Natural killer cell (primary cell): Measurements from ENCODE around the gene EIPR1. TPM values are rescaled to one million over a fixed set of nuclear protein-coding genes. Genes with fewer than 3 reads are reported as not detected.

Experiments
- ATAC-seq, 3 donors: fragments of 150-1000 bp in 2 of 3; fragments of 200-7000 bp in 1 of 3; cut with Tn5 transposase; 1 replicate in 1 of 3; 2 replicates in 2 of 3; pipeline ENCODE4 v1.10.0; 2021; ENCODE audit warnings: mild to moderate bottlenecking in 2 of 3, moderate library complexity in 2 of 3
- DNase-seq, 2 donors: peaks; one replicate each; pipeline versions ENCODE4 v3.0.0 to v3.0.0-alpha.2; 2013 to 2021; ENCODE audit warnings: mixed read lengths in 1 of 2
- H3K27ac ChIP-seq: one replicate; pipeline ENCODE4 v1.5.1; 2013; ENCODE audit warnings: mild to moderate bottlenecking, low read length
- H3K27me3 ChIP-seq: one replicate; pipeline ENCODE4 v1.6.1; 2013; ENCODE audit warnings: low read length; ENCODE audit not compliant: control insufficient read depth, insufficient read depth
- H3K36me3 ChIP-seq: one replicate; pipeline ENCODE4 v1.6.1; 2013; ENCODE audit warnings: low read length; ENCODE audit not compliant: control insufficient read depth, insufficient read depth
- H3K4me1 ChIP-seq: one replicate; pipeline ENCODE4 v1.6.1; 2013; ENCODE audit warnings: low read length; ENCODE audit not compliant: control insufficient read depth, insufficient read depth
- H3K4me3 ChIP-seq: one replicate; pipeline ENCODE4 v1.5.1; 2013; ENCODE audit warnings: low read length
- H3K9me3 ChIP-seq: one replicate; pipeline ENCODE4 v1.6.1; 2013; ENCODE audit warnings: low read length; ENCODE audit not compliant: control insufficient read depth, insufficient read depth
- H3K27ac Mint-ChIP-seq, 2 donors: one replicate each; pipeline ENCODE4 v1.8.0; 2022; ENCODE audit warnings: mild to moderate bottlenecking in 2 of 2, mixed read lengths in 2 of 2, moderate library complexity in 1 of 2
- H3K27me3 Mint-ChIP-seq, 2 donors: one replicate each; pipeline ENCODE4 v1.8.0; 2022; ENCODE audit warnings: low read depth in 2 of 2, mixed read lengths in 2 of 2
- H3K36me3 Mint-ChIP-seq: one replicate; pipeline ENCODE4 v1.8.0; 2022; ENCODE audit warnings: mixed read lengths
- H3K4me1 Mint-ChIP-seq, 2 donors: one replicate each; pipeline ENCODE4 v1.8.0; 2022; ENCODE audit warnings: mixed read lengths in 2 of 2
- H3K4me3 Mint-ChIP-seq: one replicate; pipeline ENCODE4 v1.8.0; 2022; ENCODE audit warnings: mild to moderate bottlenecking, moderate library complexity, mixed read lengths
- H3K9me3 Mint-ChIP-seq, 2 donors: one replicate each; pipeline ENCODE4 v1.8.0; 2022; ENCODE audit warnings: mixed read lengths in 2 of 2
- WGBS: methylation state at CpG from one replicate; pipeline ENCODE4 v1.1.7; 2013; ENCODE audit warnings: missing lambda C conversion rate; ENCODE audit not compliant: insufficient coverage; 5-methylcytosine and 5-hydroxymethylcytosine counted together
- intact Hi-C: fragments of 100-400 bp; cut with micrococcal nuclease; formaldehyde crosslinking; loops from one replicate; pipeline ENCODE4 v1.14.2; 2022
- total RNA-seq, 4 donors: library from RNA; stranded (reverse); fragments of 120-200 nt in 1 of 4; gene quantifications; one replicate each; pipeline versions ENCODE4 v1.2.3 to v1.2.4, GENCODE V29; 2013 to 2022
- TF ChIP-seq, protein P1 (sequence below): fragments of 200-600 bp; IDR thresholded peaks from one replicate; pipeline ENCODE4 v1.8.0; 2022; ENCODE audit warnings: antibody characterized with exemption

The EIPR1 gene
- total RNA-seq, 3 donors from 2014 or later (not counting 1 experiment from before 2014, with no cell fraction given) = 26.8 to 28.8 (median 27.9) TPM

DNA sequence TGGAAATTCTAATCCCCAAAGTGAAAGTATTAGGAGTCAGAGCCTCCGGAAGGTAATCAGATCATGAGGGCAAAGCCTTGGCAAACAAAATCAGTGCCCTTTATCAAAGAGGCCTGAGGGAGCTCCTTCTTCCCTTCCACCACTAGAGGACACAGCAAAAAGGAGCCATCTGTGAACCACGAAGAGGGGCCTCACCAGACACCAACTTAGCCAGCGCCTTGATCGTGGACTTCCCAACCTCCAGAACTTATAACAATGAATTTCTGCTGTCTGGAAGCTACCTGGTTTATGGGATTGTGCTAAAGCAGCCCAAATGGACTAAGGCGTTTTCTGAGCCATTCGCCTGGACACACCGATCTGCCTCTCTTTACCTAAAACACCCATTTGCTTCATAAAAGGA is 133.1 kb downstream of the EIPR1 start:
- peaks cover 6 to 19% of the 10 kb centered on the region in 2 donors for H3K4me1 Mint-ChIP-seq
- intact Hi-C loops = no loop called here
- no peak for DNase-seq
- H3K9me3 Mint-ChIP-seq = peaks cover 6 to 7% of the 10 kb centered on the region in 2 donors
- WGBS = 97% methylated on average over 7 of the region's 7 CpGs
- no peak overlapping the region for H3K4me3 ChIP-seq
- no peak for ATAC-seq
- H3K27ac ChIP-seq = no peak overlapping the region
- H3K27ac Mint-ChIP-seq = no peak overlapping the region
- H3K36me3 ChIP-seq = no peaks in the 10 kb centered on the region
- no peaks in the 10 kb centered on the region for H3K27me3 ChIP-seq
- H3K9me3 ChIP-seq = peaks cover 12% of the 10 kb centered on the region
- H3K4me3 Mint-ChIP-seq = no peak overlapping the region
- peaks cover 10% of the 10 kb centered on the region for H3K36me3 Mint-ChIP-seq
- no peaks in the 10 kb centered on the region for H3K27me3 Mint-ChIP-seq
- TF ChIP-seq, protein P1, sequence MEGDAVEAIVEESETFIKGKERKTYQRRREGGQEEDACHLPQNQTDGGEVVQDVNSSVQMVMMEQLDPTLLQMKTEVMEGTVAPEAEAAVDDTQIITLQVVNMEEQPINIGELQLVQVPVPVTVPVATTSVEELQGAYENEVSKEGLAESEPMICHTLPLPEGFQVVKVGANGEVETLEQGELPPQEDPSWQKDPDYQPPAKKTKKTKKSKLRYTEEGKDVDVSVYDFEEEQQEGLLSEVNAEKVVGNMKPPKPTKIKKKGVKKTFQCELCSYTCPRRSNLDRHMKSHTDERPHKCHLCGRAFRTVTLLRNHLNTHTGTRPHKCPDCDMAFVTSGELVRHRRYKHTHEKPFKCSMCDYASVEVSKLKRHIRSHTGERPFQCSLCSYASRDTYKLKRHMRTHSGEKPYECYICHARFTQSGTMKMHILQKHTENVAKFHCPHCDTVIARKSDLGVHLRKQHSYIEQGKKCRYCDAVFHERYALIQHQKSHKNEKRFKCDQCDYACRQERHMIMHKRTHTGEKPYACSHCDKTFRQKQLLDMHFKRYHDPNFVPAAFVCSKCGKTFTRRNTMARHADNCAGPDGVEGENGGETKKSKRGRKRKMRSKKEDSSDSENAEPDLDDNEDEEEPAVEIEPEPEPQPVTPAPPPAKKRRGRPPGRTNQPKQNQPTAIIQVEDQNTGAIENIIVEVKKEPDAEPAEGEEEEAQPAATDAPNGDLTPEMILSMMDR = no peak
- H3K4me1 ChIP-seq = peaks cover 33% of the 10 kb centered on the region

DNA sequence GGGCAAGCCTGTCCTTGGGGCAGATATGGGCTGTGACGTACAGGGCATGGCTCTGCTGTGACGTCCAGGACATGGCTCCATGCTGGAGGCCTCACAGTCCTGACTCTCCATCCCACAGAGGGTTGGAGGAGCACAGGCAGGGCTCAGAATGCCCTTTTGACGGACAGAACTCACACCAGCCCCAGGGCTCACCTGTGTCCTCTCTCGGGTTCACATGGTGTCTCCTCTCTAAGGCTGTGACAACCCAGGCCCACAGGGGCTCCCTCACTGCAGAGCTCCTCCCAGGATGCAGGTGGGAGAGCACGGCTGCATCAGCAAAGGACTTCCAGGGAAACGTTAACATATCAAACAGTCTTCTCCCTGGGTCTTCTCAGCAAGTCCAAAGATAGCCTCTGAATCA is 133.8 kb downstream of the EIPR1 start:
- Mint-ChIP-seq H3K27me3 (no peaks in the 10 kb centered on the region), H3K36me3 (peaks cover 3% of the 10 kb centered on the region), H3K9me3 (peaks cover 2% of the 10 kb centered on the region in 2 donors), H3K4me3 (no peak overlapping the region), H3K27ac (no peak overlapping the region), H3K4me1 (peaks cover 6 to 22% of the 10 kb centered on the region in 2 donors)
- DNase-seq = no peak
- TF ChIP-seq, protein P1 = no peak
- peaks cover 40% of the 10 kb centered on the region for H3K4me1 ChIP-seq
- H3K4me3 ChIP-seq = no peak overlapping the region
- peaks cover 5% of the 10 kb centered on the region for H3K9me3 ChIP-seq
- no peak overlapping the region for H3K27ac ChIP-seq
- ATAC-seq = no peak
- H3K36me3 ChIP-seq = no peaks in the 10 kb centered on the region
- no peaks in the 10 kb centered on the region for H3K27me3 ChIP-seq
- 89% methylated on average over 6 of the region's 6 CpGs for WGBS
- intact Hi-C loops = no loop called here

DNA sequence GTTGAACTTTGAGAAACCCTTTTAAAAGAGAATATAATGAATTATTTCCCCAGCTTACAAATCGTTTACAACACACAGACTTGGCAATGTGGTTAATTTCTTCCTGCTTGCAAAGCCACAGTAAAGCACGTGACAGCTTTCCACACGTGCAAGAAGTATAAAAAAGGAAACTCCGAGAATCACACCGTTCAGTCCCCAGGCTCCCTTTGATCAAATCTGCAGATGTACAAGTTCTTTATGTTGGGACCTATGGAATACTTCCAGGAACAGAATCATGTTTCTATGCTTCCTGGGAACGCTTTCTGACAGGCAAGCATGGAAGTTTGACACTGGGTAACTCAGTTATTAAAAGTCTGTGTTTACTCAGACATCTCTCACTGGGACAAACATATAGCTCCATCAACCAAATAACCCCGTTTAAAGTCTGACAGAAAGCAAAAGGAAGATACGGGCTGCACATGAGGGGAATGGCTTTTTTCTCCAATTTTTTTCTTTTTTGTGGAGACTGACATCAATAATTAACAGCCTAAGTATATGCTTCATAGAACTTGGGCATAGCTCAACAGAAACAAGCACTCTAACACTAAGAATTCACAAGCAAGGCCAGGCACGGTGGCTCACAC is 134.8 kb downstream of the EIPR1 start:
- peak; percentile 72 to 91 (median 75) for ATAC-seq
- no peak overlapping the region for H3K27ac ChIP-seq
- H3K9me3 Mint-ChIP-seq = no peaks in the 10 kb centered on the region

More for the DNA sequence above, 134.8 kb downstream of the EIPR1 start:
- peak overlapping the region; percentile 77 for H3K4me3 Mint-ChIP-seq
- peak in 1 of 2 donors; percentile 85 for DNase-seq
- H3K36me3 ChIP-seq = no peaks in the 10 kb centered on the region
- peaks cover 47% of the 10 kb centered on the region for H3K4me1 ChIP-seq
- peak overlapping the region; percentile 57 to 70 for H3K27ac Mint-ChIP-seq
- TF ChIP-seq, protein P1 = no peak
- H3K36me3 Mint-ChIP-seq = no peaks in the 10 kb centered on the region
- H3K4me3 ChIP-seq = no peak overlapping the region
- 21% methylated on average over 9 of the region's 9 CpGs for WGBS
- peaks cover 6 to 29% of the 10 kb centered on the region in 2 donors for H3K4me1 Mint-ChIP-seq
- H3K27me3 ChIP-seq = no peaks in the 10 kb centered on the region
- intact Hi-C loops = no loop called here
- H3K27me3 Mint-ChIP-seq = no peaks in the 10 kb centered on the region
- no peaks in the 10 kb centered on the region for H3K9me3 ChIP-seq
